HL-60/S4 (cell line): ENCODE results near the gene NANOS1.

Experiments used
- in situ Hi-C: fragments of 300-500 bp; cut with MboI; formaldehyde crosslinking; loops from 2 replicates; pipeline ENCODE4 v1.14.3; 2022; ENCODE audit warnings: low sequenced_read_pairs

Gene NANOS1

DNA sequence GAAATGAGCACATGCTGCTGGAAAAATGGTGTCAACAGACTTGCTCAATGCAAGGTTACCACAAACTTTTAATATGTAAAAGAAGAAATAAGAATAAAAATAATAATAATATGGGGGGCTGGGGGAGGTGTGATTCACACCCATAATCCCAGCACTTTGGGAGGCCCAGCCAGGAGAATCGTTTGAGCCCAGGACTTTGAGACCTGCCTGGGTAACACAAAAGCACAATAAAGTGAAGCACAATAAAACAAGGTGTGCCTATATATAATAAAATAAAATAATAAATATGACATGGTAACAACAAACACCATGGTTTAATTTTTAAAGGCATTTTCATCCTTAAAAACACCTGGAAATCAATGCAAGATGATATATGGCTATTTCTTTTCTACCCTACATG is 26.0 kb downstream of the NANOS1 start:
- in situ Hi-C loops = no loop called here

DNA sequence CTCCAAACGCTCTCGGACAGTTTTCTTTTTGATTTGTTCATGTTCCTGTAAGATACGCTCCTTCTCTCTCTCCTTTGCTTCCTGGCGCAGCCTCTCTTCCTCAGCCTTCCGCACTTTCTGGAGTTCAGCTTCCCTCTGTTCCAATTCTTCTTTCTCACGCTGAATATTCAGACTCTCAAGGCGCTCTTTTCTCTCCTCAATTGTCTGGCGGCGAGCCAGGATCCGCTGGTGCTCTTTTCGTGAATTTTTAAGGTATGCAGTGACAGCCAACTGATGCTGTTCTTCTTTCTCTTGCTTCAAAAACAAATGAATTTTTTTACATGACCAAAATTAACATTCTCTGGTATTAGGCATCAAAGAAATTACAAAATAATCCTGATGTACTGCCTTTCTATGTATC is 28.5 kb downstream of the NANOS1 start:
- in situ Hi-C loops = no loop called here

DNA sequence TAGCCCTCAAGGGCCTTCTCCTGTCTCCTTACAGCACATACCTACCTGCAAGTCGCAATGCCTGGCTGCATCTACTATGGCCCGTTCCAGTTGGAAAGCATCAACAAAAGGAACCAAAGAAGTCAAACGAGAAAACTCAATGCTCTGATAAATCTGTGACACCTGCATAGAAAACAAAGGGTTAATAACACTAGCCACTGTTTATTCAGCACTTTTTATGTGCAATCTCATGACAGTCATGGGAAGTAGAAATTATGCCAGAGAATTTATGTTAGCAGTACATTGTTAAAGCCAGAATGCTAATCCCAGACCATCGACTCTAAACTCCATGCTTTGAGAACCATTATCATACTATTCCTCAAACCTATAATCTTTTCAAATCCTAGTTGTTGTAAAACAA is 30.0 kb downstream of the NANOS1 start:
- in situ Hi-C loops = no loop called here

DNA sequence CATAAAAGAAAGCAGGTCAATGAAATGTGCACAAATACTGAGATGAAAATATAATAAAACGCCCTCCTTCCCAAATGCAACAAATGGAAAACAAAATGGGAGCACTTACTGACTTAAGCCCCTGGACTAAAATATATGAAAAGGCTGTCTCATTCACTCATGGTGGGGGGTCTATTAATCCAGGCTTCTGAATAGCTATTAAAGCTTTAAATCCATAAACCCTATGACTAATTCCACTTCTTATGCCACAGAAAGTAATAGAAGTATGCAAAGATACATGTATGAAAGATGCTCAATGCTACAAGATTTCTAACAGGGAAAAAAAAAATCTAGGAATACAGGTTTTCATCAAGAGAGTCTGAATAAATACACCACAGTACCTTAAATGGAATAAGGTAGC is 30.6 kb downstream of the NANOS1 start:
- in situ Hi-C loops = no loop called here

DNA sequence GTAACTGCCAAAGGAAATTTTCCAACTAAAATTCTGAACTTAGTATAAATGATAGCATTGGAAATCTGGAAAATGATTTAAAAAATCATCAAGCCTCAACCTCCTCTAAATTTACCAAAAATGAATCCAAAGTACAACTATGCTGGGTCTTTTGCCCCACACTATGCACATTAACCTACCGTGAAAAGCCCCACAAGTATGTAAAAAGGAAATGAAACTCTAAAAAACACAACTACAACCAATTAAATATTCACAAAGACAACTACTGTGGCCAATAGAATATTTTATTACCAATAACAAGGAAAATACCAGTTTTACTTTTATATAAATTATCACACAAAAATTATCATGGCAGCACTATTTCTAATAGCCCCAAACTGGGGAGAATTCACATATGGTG is 31.8 kb downstream of the NANOS1 start:
- in situ Hi-C loops = no loop called here

DNA sequence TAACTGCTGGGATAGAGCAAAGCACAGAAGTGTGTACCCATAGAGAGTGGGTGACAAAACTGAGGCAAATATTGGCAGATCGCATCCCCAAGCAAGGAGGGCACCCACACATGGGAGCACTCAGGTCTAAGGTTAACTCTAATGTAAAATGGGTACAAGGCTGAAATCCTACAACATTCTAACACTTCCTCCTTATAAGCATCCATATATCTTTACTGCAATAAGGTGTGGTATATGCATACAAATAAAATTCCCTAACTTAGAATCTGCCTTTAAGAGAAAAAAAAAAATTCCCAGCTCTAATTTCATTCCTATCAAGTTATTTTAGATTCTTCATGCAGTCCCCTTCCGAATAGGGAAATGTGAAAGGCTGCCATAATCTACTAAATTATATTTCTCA is 32.4 kb downstream of the NANOS1 start:
- in situ Hi-C loops = no loop called here

DNA sequence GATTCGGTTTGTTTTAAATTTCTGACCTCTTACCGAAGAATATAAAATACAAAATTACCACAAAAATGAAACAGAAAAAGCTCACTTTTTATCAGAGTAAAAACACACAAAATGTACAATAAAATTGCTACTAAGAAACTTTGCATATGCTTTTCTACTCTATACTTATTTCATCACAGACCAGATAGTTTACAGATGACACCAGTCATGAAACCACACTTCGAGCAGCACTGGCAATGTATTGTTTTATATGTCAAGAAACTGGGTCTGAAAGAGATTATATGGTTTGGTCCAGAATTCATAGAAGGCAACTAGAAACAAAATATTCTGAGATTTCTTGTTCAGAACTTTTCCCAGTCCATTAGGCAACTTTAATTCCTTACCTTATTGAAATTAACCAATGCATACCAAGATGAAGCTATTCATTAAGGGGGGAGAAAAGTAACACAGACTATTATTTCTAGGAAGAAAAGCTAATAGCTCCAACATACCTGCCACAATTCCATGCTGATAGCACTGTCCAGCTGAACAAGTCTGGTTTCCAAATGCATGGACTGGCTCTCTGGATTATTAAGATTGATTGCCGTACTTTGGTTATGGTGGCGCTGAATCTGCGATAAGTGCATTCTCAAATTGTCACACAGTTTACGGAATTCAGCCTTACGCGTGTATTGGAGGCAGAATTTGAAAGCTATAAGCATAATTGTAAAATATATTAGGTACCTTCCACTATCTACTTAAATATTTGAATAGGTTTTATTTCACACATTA is 41.1 kb downstream of the NANOS1 start:
- in situ Hi-C loops = no loop called here

DNA sequence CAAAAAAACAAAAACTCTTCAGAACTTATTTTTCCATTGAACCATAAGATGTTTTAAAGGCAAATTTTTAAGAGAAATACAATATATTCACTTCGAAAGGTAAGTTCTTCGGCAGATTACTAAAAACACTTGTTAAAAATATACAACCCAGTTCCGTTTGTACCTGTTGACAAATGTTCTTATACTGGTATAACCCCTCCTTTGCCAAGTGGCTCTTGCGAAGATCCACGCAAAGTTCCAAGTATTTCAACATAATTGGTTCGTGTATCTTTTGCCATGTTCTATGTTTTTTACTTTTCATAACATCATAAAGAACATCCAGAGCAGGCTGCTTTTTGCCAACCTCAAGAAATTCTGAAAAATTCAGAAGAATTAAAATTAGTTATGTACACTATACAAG is 44.1 kb downstream of the NANOS1 start:
- in situ Hi-C loops = no loop called here

DNA sequence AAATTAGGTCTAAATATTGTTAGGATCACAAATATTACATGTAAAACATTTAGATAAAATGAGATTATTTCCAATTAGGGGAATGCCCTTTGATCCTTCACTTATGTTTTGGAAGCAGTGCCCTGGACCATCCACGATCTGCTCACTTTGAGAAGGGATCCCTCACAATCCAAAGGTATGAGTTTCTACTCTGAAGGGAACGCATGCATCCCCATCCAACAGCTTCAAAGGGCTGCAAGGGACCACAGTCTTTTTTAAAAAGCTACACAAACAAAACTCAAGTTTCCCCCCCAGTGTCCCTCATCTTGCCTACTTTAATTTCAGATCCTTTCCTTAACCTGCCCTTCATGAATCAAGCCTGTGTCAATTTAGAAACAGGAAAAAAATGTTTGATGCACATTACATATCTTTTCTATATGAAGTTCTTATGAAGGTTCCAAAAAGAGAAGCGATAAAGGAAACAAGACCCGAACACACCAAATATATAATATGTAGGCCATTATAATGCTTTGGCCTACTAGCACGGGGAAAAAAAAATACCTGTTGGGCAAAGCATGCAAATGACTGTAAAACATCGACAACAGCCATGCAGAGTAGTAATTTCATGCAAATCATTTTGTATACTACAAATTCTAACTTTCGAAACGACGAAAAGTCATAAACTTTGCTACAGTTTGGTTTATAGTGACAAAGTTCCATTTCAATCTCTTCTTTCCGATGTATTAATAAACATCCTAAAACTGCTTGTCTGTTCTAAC is 49.1 kb downstream of the NANOS1 start:
- in situ Hi-C loops = no loop called here

DNA sequence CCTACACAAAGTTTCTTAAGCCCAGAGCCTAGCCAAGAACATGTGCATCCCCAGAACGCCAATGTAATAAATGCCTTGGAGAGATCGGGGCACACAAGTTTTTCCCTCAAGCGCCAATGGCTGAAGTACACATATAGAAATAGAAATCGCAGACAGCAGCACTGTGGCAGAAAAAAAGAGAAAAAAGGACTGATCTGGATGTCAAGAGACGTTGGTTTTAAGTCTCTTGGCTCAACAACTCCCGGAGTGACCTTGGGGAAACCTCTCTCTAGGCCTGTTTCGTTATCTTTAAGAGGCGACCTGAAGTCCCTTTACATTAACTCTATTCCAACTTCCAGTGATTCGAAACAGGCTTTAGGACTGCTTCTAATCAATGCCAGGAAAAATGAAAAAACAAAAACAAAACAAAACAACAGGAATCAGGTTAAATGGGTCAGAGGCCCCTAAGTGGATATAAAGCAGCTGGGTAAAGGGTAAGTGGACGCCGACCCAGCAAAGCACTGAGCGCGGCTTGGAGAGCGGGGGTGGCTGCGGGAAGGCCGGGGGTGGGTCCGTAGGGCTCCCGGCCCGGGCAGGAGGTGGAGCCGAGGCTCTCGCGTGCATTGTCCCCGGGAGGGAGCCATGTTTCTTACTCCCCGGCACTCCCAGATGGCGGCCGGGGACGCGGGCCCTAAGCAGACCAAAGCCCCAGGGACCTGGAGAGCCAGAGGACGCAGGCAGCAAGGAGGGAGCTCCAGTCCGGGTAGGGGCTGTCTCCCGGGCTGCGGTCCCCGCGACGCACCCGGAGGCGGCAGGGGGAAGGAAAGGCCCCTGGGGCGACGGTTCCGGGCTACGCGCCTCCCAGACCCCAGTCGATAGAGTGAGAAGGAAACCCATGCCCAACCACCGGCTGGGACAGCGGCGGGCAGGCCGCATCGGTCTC is 50.3 kb downstream of the NANOS1 start:
- in situ Hi-C loops = no loop called here

DNA sequence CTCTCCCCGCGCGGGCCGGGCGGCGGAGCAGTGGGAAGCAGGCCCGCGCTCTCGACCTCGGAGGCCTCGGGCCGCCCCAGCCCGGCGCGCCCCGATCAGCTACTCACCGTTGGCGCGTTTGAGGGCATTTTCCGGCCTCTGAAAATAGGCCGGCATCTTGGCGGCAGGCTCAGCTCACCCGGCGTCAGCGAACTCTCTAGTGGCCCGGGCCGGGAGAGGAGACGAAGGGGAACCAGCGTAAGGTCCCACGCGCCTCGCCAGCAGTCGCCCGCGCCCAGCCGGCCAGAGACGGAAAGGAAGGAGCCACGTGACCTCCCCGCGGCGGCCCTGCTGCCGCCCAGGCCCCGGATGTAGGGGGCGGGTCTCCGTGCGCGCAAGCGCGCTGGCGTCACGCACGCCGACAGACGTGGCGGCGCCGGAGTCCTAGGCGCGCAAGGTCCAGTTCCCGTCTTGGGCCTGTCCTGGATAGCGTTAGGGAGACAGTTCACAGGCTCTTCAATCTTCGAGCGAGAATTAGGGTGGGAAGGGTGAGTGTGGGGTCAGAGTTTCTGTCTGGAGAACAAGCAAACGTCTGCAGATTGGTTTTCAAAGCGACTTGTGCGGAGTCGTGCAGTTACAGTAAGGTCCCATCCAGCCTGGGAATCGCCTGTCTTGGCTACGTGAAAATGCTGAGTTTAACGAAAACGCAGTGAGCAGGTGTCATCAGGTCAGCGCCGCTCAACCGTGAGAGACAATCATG is 51.2 kb downstream of the NANOS1 start, which contains the start of gene EIF3A:
TSS of gene EIF3A (minus strand) at position 297 of the 739 bp plus-strand sequence. CDS start at position 156, 141 bp downstream.
- in situ Hi-C loops = no loop called here
